Fibroblast of skin of back (primary cell): ENCODE measurements around the gene STX5.
"Not testable (repeated sequence)": the region's sequence is repeated elsewhere in the genome, so short reads cannot be mapped to it uniquely, and the experiment has no call there.

ENCODE experiments used
- DNase-seq: peaks from one replicate; pipeline ENCODE4 v3.0.0-alpha.2; 2013

STX5 gene

GRCh38 chr11:62828130-62828529, 3.7 kb downstream of the STX5 start:
- DNase-seq = not testable (repeated sequence)

GRCh38 chr11:62823677-62824076, 8.2 kb downstream of the STX5 start:
- no peak for DNase-seq

- no peak for DNase-seq
Observed at GRCh38 chr11:62817129-62817528, 14.7 kb downstream of the STX5 start.

GRCh38 chr11:62816557-62816956, 15.3 kb downstream of the STX5 start:
- no peak for DNase-seq

- DNase-seq = no peak
Observed at GRCh38 chr11:62811659-62812058, 20.2 kb downstream of the STX5 start.

- no peak for DNase-seq
Observed at GRCh38 chr11:62810748-62811147, 21.1 kb downstream of the STX5 start.

- DNase-seq = no peak
Observed at GRCh38 chr11:62806611-62807121, 25.2 kb downstream of the STX5 start.

- DNase-seq = no peak
Observed at GRCh38 chr11:62805961-62806441, 25.9 kb downstream of the STX5 start.

GRCh38 chr11:62805076-62805892, 26.6 kb downstream of the STX5 start, which contains the start of gene NXF1:
NXF1 (minus strand) TSS chr11:62805440; CDS start chr11:62805356, 84 bp downstream.
- DNase-seq = peak; percentile 89

GRCh38 chr11:62804310-62805075, 27.4 kb downstream of the STX5 start:
- DNase-seq = peak; percentile 24

- DNase-seq = no peak
Observed at GRCh38 chr11:62801071-62801470, 30.8 kb downstream of the STX5 start.

GRCh38 chr11:62799486-62799885, 32.4 kb downstream of the STX5 start:
- DNase-seq = no peak

GRCh38 chr11:62796281-62796680, 35.6 kb downstream of the STX5 start:
- DNase-seq = no peak

GRCh38 chr11:62794201-62794775, 37.6 kb downstream of the STX5 start:
- DNase-seq = no peak

- no peak for DNase-seq
Observed at GRCh38 chr11:62792202-62792575, 39.7 kb downstream of the STX5 start.

GRCh38 chr11:62791501-62792201, 40.2 kb downstream of the STX5 start, which contains the start of gene TMEM223:
TMEM223 (minus strand) TSS chr11:62792006; CDS start chr11:62791994, 12 bp downstream.
- DNase-seq = peak; percentile 82

GRCh38 chr11:62789576-62789975, 42.3 kb downstream of the STX5 start:
- no peak for DNase-seq

- no peak for DNase-seq
Observed at GRCh38 chr11:62788991-62789390, 42.9 kb downstream of the STX5 start.

- peak; percentile 98 for DNase-seq
Observed at GRCh38 chr11:62787005-62787759, 44.7 kb downstream of the STX5 start, which contains the start of gene TMEM179B. TMEM179B (plus strand) TSS chr11:62787402; CDS start chr11:62787432, 30 bp downstream.

- DNase-seq = peak; percentile 84
Observed at GRCh38 chr11:62786318-62787004, 45.4 kb downstream of the STX5 start.

- DNase-seq = no peak
Observed at GRCh38 chr11:62782753-62783152, 49.1 kb downstream of the STX5 start.
